Cardiac fibroblast (primary cell): ENCODE results near the gene ATP1A2.
A peak's percentile ranks its signal among the peaks of the same experiment; 100 is the strongest.

Source experiments
- DNase-seq, 2 donors: peaks; one replicate each; pipeline versions ENCODE4 v3.0.0 to v3.0.0-alpha.2; 2010; ENCODE audit warnings: low read depth in 2 of 2
- H3K4me3 ChIP-seq, 2 donors: replicated peaks in 1 of 2; 1 replicate in 1 of 2; 2 replicates in 1 of 2; pipeline ENCODE4 v1.5.1; 2011; ENCODE audit warnings: low read depth in 2 of 2, low read length in 2 of 2, mild to moderate bottlenecking in 2 of 2, moderate library complexity in 1 of 2
- TF ChIP-seq, protein P1 (sequence below): IDR thresholded peaks from one replicate; pipeline ENCODE4 v1.5.1; 2011; ENCODE audit warnings: low read depth, mild to moderate bottlenecking, low read length, inconsistent platforms

ATP1A2 gene

DNA sequence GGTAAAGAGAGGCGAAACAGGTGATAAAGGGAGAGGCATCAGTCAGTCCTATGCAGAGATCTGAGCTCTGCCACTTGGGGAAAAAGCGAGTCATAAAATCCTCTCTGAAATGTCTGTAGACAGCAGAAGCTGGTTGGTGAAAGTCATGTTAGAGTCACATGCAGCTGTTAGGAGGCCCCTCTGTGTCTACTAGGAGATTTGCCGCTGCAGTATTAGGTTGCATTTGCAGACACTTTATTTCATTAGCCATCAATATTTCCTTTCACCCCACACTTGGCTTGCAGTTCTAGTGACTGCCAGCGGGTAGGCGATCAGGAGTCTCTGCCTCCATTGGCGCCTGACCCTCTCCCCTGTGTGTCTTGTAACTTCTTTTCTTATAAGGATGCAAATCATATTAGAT, 52.0 kb downstream of the ATP1A2 start:
- TF ChIP-seq, protein P1, sequence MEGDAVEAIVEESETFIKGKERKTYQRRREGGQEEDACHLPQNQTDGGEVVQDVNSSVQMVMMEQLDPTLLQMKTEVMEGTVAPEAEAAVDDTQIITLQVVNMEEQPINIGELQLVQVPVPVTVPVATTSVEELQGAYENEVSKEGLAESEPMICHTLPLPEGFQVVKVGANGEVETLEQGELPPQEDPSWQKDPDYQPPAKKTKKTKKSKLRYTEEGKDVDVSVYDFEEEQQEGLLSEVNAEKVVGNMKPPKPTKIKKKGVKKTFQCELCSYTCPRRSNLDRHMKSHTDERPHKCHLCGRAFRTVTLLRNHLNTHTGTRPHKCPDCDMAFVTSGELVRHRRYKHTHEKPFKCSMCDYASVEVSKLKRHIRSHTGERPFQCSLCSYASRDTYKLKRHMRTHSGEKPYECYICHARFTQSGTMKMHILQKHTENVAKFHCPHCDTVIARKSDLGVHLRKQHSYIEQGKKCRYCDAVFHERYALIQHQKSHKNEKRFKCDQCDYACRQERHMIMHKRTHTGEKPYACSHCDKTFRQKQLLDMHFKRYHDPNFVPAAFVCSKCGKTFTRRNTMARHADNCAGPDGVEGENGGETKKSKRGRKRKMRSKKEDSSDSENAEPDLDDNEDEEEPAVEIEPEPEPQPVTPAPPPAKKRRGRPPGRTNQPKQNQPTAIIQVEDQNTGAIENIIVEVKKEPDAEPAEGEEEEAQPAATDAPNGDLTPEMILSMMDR: no peak
- DNase-seq: no peak
- no peak overlapping the region for H3K4me3 ChIP-seq

DNA sequence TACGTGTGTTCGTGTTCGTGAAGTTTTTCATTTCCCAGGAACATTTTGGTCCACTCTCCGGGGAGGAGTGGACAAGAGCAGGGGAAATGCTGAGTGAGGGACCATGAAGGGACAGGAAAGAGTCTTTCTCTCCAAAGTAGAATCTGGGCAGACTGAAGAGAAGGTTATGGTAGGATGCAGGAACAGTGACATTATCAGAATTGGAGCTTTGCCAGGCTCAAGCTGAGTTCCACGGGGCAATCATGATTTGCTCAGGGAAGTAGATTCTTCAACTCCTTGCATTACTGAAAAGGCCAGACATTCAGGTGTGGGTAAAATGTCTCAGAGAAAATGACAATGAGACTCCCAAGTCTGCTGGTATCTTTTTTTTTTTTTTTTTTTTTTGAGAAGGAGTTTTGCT, 52.5 kb downstream of the ATP1A2 start:
- no peak overlapping the region for H3K4me3 ChIP-seq
- TF ChIP-seq, protein P1: no peak
- DNase-seq: no peak

DNA sequence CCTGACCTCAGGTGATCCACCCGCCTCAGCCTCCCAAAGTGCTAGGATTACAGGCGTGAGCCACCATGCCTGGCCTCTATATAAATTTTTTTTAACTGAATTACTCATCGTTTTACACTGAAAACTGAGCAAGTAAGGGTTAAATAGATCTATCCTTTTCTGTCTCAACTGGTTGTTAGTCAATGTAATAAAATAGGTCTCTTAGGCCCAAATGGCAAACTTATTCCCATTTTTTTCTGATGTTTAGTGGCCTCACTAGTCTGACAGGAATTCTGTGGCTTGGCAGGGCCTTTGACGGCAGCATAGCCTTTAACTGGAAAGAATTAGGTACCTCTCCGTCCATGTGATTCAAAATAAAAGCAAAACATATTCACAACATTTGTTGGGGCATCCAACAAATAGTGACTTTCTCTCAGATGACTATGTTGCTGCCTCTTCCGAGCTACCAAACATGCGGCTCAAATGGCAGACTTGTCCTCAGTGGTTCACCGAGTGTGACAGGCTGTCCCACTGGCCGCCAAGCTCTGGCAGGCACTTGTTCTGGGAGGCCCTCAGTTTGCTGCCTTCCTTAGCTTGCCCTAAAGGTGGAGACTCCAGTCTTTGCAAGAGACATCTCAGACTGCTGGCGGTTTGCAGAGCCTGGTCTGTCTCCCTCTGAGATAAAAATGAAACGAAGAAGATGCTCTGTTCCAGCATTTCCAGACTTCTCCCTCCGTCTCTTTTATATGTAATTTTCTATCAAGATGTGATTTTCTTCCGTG, 53.2 kb downstream of the ATP1A2 start:
- TF ChIP-seq, protein P1: no peak
- no peak for DNase-seq
- no peak overlapping the region for H3K4me3 ChIP-seq

DNA sequence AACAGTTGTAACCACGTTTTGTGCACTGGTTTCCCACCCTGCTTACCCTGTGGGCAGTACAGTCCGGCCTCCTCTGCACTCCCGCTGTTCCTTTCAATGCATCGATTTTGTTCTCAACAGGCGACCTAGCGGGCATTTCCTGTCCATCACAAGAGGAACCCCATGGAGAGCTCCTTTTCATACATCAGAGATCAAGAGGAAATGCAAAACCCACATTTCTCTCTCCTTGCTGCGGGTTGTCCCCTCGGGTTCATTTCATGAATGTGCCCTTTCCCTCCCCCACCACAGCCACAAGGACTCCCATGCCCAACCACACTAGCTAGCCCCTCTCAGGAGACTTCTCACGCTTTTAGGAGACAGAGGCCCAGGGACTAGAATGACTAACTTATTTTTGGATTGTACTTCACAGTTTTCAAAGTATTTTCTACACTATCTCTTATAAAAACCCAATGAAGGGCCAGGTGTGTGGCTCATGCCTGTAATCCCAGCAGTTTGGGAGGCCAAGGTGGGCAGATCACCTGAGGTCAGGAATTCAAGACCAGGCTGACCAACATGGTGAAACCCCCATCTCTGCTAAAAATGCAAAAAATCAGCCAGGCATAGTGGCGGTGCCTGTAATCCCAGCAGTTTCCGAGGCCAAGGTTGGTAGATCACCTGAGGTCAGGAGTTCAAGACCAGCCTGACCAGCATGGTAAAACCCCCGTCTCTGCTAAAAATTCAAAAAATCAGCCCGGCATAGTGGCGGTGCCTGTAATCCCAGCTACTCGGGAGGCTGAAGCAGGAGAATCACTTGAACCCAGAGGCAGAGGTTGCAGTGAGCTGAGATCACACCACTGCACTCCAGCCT, 54.2 kb downstream of the ATP1A2 start:
- no peak for DNase-seq
- TF ChIP-seq, protein P1: no peak
- no peak overlapping the region for H3K4me3 ChIP-seq

DNA sequence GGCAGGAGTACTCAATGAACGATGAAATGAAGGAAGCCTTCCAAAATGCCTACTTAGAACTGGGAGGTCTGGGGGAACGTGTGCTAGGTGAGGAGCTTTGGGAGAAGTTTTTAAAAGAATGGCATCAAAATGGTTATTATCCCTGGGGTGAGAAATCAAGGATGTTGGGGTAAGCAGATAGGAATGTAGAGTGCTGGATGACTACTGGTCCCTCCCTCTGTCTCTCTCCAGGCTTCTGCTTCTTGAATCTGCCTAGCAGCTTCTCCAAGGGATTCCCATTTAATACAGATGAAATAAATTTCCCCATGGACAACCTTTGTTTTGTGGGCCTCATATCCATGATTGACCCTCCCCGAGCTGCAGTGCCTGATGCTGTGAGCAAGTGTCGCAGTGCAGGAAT, 55.8 kb downstream of the ATP1A2 start:
- H3K4me3 ChIP-seq: no peak overlapping the region
- TF ChIP-seq, protein P1: no peak
- peak in 1 of 2 donors; percentile 31 for DNase-seq

DNA sequence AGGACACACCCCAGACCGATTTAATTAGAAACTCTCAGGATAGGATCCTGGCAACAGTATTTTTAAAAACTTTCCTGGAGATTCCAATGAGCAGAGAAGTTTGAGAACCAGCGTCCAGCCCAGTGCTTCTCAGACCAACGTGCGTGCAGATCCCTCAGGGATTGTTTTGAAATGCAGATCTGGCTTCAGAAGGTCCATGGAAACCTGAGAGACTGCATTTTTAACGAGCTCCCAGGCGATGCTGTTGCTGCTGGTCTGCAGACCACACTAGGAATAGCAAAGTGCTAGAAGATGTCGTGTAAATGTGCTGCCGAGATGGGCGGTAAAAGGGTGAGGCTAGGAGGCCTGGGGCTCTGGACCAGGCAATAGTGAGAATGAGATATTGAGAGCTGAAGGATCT, 56.4 kb downstream of the ATP1A2 start:
- TF ChIP-seq, protein P1: no peak
- no peak for DNase-seq
- H3K4me3 ChIP-seq: no peak overlapping the region
